Measurements from ENCODE around the gene PCYT1A.
"Not testable (repeated sequence)": the region's sequence is repeated elsewhere in the genome, so short reads cannot be mapped to it uniquely, and the experiment has no call there.

The PCYT1A gene

DNA sequence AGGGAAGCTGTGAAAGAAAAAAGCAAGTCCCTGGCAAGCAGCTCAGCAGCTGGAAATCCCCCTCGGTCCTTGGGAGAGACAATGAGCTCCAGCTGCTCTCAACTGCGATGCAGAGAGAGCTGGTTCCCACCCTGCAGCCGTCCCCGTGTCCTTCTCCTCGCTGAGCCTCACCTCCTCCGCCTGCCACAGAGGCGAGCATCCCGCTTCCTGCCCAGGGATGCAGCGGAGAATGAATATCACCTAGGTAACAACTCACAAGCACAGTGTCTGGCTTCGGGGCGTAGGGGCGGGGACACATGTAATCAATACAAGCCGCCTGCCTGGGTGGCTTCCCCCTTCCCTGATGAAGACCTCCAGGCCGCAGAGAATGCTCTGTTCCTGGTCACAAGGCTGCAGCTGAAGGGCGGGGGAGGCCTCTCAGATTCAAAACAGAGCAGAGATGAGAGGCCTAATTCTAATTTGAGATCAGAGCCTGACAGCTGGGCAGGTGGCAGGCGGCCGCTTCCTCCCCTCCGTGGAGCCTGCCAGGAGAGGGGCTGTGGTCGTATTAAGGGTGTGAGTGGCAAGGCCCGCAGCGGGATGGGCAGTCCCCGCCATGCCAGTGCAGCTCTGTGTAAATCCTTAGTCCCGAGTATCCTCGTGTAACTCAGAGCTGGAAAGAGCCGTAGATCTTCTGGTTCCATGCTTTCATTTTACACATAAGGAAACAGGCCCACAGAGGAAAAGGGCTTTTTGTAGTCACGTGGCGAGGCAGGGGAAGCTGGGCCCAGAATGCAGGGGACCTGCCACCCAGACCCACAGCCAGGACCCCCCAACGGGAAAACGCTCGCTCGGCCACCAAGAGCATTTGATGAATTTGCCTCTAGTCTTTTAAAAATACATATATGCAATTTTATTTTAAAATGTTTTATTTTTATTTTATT is 100.6 kb downstream of the PCYT1A start:
- H3K4me3 ChIP-seq = no peak overlapping the region
- DNase-seq (ENCODE audit: low spot score) = no peak
- no peak overlapping the region for H3K27ac ChIP-seq
- TF ChIP-seq CTCF (IDR thresholded peaks at IDR 0.05) = no peak

- TF ChIP-seq CTCF (IDR thresholded peaks at IDR 0.05) = no peak
- Histone ChIP-seq H3K4me3 (no peak overlapping the region), H3K27ac (no peak overlapping the region)
- no peak for DNase-seq (ENCODE audit: low spot score)
Observed at GRCh38 chr3:196184881-196185280, 102.6 kb downstream of the PCYT1A start.

DNA sequence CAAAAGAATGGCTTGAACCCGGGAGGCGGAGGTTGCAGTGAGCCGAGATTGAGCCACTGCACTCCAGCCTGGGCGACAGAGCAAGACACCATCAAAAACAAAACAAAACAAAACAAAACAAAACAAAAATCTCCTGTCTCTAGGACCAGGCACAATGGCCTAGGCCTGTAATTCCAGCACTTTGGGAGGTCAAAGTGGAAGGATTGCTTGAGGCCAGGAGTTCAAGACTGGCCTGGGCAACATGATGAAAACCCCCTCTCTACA is 103.4 kb downstream of the PCYT1A start:
- not testable (repeated sequence) for H3K27ac ChIP-seq; H3K4me3 ChIP-seq; DNase-seq (ENCODE audit: low spot score)

GRCh38 chr3:196181127-196181546 is 106.4 kb downstream of the PCYT1A start:
- no peak overlapping the region for H3K4me3 ChIP-seq
- DNase-seq (ENCODE audit: low spot score) = no peak
- no peak overlapping the region for H3K27ac ChIP-seq
- no peak for TF ChIP-seq CTCF (IDR thresholded peaks at IDR 0.05)

GRCh38 chr3:196180346-196180745 is 107.2 kb downstream of the PCYT1A start:
- no peak for TF ChIP-seq CTCF (IDR thresholded peaks at IDR 0.05)
- Histone ChIP-seq H3K27ac (no peak overlapping the region), H3K4me3 (no peak overlapping the region)
- no peak for DNase-seq (ENCODE audit: low spot score)
